Measurements from ENCODE around the gene TUBA8. TPM values are rescaled to one million over a fixed set of nuclear protein-coding genes. Genes with fewer than 3 reads are reported as not detected.
A peak's percentile ranks its signal among the peaks of the same experiment; 100 is the strongest.

The TUBA8 gene
- total RNA-seq, 3 donors from 2014 or later: 1.6 to 14.7 (median 2.9) TPM

DNA sequence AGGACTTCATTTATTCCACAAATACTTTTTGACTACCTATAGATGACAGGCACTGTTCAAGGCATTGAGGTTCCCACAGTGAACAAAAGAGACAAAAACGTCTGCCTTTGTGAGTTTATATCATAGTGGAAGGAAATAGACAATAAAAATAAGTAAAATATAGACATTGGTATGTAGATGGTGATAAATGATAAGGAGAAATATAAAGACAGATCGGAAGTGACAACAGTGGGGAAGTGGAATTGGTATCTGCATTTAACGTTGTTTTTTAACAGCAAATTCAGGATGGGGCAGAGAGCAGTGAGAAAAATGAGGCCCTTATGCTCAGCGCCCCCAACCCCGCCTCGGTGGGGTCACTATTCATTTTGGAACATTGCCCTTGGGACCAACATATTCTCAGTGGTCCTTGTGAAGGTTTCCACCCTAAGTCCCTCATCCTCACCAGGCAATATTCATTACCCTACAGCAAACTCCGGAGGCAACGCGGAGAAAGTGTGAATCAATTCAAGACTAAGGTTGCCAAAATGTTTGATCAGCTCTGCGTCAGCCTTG, 33.4 kb upstream of the TUBA8 start:
- Histone ChIP-seq H3K27ac (peak overlapping the region; percentile 88 to 92), H3K9me3 (no peaks in the 10 kb centered on the region), H3K27me3 (no peaks in the 10 kb centered on the region), H3K4me3 (peak overlapping the region; percentile 86 to 97 (median 97)), H3K36me3 (no peaks in the 10 kb centered on the region), H3K4me1 (peaks cover 0 to 20% of the 10 kb centered on the region in 2 donors)
- TF ChIP-seq POLR2A (IDR thresholded peaks at IDR 0.05) (no peak), POLR2AphosphoS5 (IDR thresholded peaks at IDR 0.05) (no peak)
- TF ChIP-seq, protein P1, sequence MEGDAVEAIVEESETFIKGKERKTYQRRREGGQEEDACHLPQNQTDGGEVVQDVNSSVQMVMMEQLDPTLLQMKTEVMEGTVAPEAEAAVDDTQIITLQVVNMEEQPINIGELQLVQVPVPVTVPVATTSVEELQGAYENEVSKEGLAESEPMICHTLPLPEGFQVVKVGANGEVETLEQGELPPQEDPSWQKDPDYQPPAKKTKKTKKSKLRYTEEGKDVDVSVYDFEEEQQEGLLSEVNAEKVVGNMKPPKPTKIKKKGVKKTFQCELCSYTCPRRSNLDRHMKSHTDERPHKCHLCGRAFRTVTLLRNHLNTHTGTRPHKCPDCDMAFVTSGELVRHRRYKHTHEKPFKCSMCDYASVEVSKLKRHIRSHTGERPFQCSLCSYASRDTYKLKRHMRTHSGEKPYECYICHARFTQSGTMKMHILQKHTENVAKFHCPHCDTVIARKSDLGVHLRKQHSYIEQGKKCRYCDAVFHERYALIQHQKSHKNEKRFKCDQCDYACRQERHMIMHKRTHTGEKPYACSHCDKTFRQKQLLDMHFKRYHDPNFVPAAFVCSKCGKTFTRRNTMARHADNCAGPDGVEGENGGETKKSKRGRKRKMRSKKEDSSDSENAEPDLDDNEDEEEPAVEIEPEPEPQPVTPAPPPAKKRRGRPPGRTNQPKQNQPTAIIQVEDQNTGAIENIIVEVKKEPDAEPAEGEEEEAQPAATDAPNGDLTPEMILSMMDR (IDR thresholded peaks at IDR 0.05): no peak
- no peak for DNase-seq (ENCODE audit: low spot score in 2 of 2)
- intact Hi-C loops (cut with DNase I; ENCODE audit: low total_unique reads): loop anchor here (5.0 kb wide), 1 partner anchor 245 kb away; no protein-coding TSS in a partner anchor

DNA sequence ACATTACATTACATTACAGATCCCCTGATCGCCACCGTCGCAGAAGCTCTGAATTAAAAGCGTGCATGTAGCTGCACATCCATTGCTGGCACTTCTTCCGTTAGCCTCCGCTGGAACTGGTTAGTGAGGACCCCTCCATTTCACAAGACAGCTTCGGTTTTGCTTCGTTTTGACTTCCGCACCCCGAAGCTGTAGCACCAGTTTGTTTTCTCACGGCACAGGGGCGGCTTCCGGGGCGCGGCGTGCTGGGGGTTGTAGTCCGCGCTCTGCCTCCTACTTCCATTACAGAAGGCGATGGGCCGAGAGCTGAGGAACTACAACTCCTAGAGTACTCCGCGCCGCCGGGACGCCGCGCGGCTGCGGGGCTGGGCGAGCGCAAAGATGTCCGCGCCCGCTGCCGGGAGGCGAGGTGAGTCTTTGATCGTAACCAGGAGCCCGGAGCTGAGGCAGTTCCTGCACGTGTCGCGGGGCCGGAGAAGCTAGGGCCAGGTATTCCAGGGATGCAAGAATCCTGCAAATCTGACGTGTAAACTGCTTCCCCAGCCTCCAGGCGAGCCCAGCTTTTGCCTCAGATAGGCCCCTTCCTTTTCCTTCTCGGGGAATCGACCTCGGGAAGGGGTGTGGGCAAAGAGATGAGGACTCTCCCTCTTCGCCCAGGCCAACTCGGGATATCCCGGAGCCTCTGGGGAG, 32.8 kb upstream of the TUBA8 start, which contains the start of gene PEX26:
PEX26 (plus strand) TSS at position 352 of the 690 bp plus-strand sequence. CDS start 387 bp downstream, outside the sequence.
- intact Hi-C loops (cut with DNase I; ENCODE audit: low total_unique reads): loop anchor here (5.0 kb wide), 1 partner anchor 245 kb away; no protein-coding TSS in a partner anchor
- Histone ChIP-seq H3K27me3 (no peaks in the 10 kb centered on the region), H3K9me3 (no peaks in the 10 kb centered on the region), H3K36me3 (no peaks in the 10 kb centered on the region), H3K27ac (peak within 1 kb of the TSS; percentile 88 to 92), H3K4me3 (peak within 1 kb of the TSS; percentile 86 to 97 (median 97)), H3K4me1 (peaks cover 0 to 20% of the 10 kb centered on the region in 2 donors)
- DNase-seq (ENCODE audit: low spot score in 2 of 2): peak; percentile 94 to 95
- TF ChIP-seq, protein P1 (IDR thresholded peaks at IDR 0.05): no peak
- no peak for TF ChIP-seq POLR2A (IDR thresholded peaks at IDR 0.05)
- peak; percentile 72 to 91 (median 75) for TF ChIP-seq POLR2AphosphoS5 (IDR thresholded peaks at IDR 0.05)

GRCh38 chr22:18078329-18079041, 32.1 kb upstream of the TUBA8 start:
- H3K36me3 ChIP-seq: no peaks in the 10 kb centered on the region
- TF ChIP-seq, protein P1 (IDR thresholded peaks at IDR 0.05): peak in 1 of 3 donors; percentile 6
- no peak for TF ChIP-seq POLR2AphosphoS5 (IDR thresholded peaks at IDR 0.05)

DNA sequence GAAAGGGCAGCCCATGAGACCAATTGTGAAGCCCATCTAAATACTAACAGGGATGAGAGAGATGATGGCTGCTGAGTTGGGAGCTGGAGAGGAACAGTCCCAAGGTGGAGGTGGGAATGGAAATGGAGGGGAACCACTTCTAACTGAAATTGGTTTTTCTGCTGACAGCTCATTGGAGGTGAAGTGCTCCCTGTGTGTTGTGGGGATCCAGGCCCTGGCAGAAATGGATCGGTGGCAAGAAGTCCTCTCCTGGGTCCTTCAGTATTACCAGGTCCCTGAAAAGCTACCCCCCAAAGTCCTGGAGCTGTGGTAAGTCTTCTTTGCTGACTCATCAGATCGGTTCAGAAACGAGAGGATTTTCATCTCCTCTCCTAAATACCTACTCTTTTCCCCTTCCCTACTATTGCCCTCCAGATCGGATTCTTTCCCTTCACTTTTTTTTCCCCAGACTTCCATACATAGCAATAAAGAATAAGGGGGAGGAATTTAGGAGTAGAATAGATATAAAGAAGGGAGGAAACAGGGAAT, 30.8 kb upstream of the TUBA8 start:
- Histone ChIP-seq H3K9me3 (no peaks in the 10 kb centered on the region), H3K4me3 (no peak overlapping the region), H3K27me3 (no peaks in the 10 kb centered on the region), H3K27ac (no peak overlapping the region), H3K4me1 (peaks cover 0 to 20% of the 10 kb centered on the region in 2 donors), H3K36me3 (no peaks in the 10 kb centered on the region)
- DNase-seq (ENCODE audit: low spot score in 2 of 2): no peak
- intact Hi-C loops (cut with DNase I; ENCODE audit: low total_unique reads): loop anchor here (2.0 to 5.0 kb wide), 2 partner anchors 59 to 247 kb away; no protein-coding TSS in a partner anchor
- TF ChIP-seq, protein P1 (IDR thresholded peaks at IDR 0.05): no peak
- TF ChIP-seq POLR2A (IDR thresholded peaks at IDR 0.05) (no peak), POLR2AphosphoS5 (IDR thresholded peaks at IDR 0.05) (no peak)

More at GRCh38 chr22:18078329-18079041, 32.1 kb upstream of the TUBA8 start:
- intact Hi-C loops (cut with DNase I; ENCODE audit: low total_unique reads): loop anchor here (5.0 kb wide), 1 partner anchor 246 kb away; no protein-coding TSS in a partner anchor
- Histone ChIP-seq H3K4me1 (peaks cover 0 to 20% of the 10 kb centered on the region in 2 donors), H3K27me3 (no peaks in the 10 kb centered on the region), H3K27ac (peak overlapping the region; percentile 79 to 88), H3K9me3 (no peaks in the 10 kb centered on the region), H3K4me3 (peak overlapping the region; percentile 86 to 97 (median 97))
- no peak for DNase-seq (ENCODE audit: low spot score in 2 of 2)

Measured in breast epithelium (tissue), 4 donors.